NB4 (cell line): ENCODE data around the gene SUCNR1.

Experiments
- POLR2A ChIP-seq: IDR thresholded peaks from 2 replicates; pipeline ENCODE4 v1.6.1; 2011; ENCODE audit warnings: mild to moderate bottlenecking; ENCODE audit not compliant: insufficient read length; ENCODE audit errors: extremely low read depth
- TF ChIP-seq, protein P1 (sequence below): IDR thresholded peaks from one replicate; pipeline ENCODE4 v1.5.1; 2012; ENCODE audit warnings: low read depth, low read length

DNA sequence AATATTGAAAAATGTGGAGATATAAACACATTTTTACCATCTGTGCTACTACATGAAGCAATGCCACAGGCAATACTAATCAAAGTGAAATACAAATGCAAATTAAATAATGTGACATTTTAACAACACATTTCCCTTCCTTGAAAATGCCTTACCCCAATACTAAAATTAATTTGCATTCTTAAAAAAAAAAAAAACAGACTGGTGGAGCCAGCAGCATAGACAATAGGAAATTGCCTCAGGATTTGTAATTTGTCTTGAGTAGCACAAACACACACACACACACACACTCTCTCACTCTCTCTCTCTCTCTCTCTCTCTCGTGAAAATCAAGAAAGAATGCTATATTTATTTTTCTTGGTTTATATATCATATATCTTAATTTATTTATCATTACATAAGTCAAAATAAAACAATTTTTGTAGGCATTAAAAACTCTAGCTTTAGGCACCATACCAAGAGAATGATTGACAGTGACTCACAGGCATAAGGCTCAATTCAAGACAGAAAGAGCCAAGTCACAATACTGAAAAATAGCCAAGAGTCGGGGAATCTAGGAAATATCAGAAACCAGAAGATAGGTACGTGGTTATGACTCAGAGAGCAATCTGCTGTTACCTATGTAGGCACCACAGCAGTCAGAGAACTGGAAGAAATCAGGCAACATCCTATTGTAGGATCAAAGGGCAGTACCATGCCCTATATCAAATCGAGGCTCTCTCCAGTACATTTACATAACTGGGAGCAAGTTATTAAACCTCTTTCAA, 23.0 kb downstream of the SUCNR1 start:
- TF ChIP-seq, protein P1, sequence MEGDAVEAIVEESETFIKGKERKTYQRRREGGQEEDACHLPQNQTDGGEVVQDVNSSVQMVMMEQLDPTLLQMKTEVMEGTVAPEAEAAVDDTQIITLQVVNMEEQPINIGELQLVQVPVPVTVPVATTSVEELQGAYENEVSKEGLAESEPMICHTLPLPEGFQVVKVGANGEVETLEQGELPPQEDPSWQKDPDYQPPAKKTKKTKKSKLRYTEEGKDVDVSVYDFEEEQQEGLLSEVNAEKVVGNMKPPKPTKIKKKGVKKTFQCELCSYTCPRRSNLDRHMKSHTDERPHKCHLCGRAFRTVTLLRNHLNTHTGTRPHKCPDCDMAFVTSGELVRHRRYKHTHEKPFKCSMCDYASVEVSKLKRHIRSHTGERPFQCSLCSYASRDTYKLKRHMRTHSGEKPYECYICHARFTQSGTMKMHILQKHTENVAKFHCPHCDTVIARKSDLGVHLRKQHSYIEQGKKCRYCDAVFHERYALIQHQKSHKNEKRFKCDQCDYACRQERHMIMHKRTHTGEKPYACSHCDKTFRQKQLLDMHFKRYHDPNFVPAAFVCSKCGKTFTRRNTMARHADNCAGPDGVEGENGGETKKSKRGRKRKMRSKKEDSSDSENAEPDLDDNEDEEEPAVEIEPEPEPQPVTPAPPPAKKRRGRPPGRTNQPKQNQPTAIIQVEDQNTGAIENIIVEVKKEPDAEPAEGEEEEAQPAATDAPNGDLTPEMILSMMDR = no peak
- TF ChIP-seq POLR2A = no peak
